ENCODE measurements around the gene ZBTB8OS. TPM values are rescaled to one million over a fixed set of nuclear protein-coding genes. Genes with fewer than 3 reads are reported as not detected.
"Not testable (repeated sequence)": the region's sequence is repeated elsewhere in the genome, so short reads cannot be mapped to it uniquely, and the experiment has no call there.

ZBTB8OS gene
- total RNA-seq, 1 experiment from 2014 or later, result 52.5 TPM

GRCh38 chr1:32636914-32637645 is 13.3 kb downstream of the ZBTB8OS start:
- peak; percentile 12 to 36 for DNase-seq
- H3K4me3 Mint-ChIP-seq (ENCODE audit: unreplicated experiment), result no peak overlapping the region
- POLR2A ChIA-PET, result no interaction called here
- H3K9me3 ChIP-seq, result no peaks in the 10 kb centered on the region
- no peaks in the 10 kb centered on the region for H3K4me1 ChIP-seq
- TF ChIP-seq CTCF (IDR thresholded peaks at IDR 0.05; ENCODE audit: insufficient read depth in 1 of 2, low read depth in 1 of 2, low read length in 1 of 2, severe bottlenecking in 1 of 2, unreplicated experiment in 1 of 2), result no peak
- H3K4me3 ChIP-seq (ENCODE audit: low read depth, low read length), result no peak overlapping the region
- no peaks in the 10 kb centered on the region for H3K27me3 ChIP-seq (replicated peaks; ENCODE audit: control insufficient read depth, insufficient read depth, low read length)
- CTCF ChIA-PET, result no interaction called here
- H3K27me3 Mint-ChIP-seq (ENCODE audit: insufficient read depth, unreplicated experiment), result no peaks in the 10 kb centered on the region
- peaks cover 16% of the 10 kb centered on the region for H3K4me1 Mint-ChIP-seq (ENCODE audit: low read depth, unreplicated experiment)
- no peaks in the 10 kb centered on the region for H3K36me3 ChIP-seq (ENCODE audit: control insufficient read depth, insufficient read depth, low read length)
- intact Hi-C loops (cut with micrococcal nuclease; ENCODE audit: unreplicated experiment), result no loop called here
- H3K27ac Mint-ChIP-seq (ENCODE audit: unreplicated experiment), result no peak overlapping the region
- BruUV-seq (replicated peaks), result no TSS peak
- no peaks in the 10 kb centered on the region for H3K9me3 Mint-ChIP-seq (ENCODE audit: unreplicated experiment)
- peaks cover 11% of the 10 kb centered on the region for H3K36me3 Mint-ChIP-seq (ENCODE audit: insufficient read depth, unreplicated experiment)

DNA sequence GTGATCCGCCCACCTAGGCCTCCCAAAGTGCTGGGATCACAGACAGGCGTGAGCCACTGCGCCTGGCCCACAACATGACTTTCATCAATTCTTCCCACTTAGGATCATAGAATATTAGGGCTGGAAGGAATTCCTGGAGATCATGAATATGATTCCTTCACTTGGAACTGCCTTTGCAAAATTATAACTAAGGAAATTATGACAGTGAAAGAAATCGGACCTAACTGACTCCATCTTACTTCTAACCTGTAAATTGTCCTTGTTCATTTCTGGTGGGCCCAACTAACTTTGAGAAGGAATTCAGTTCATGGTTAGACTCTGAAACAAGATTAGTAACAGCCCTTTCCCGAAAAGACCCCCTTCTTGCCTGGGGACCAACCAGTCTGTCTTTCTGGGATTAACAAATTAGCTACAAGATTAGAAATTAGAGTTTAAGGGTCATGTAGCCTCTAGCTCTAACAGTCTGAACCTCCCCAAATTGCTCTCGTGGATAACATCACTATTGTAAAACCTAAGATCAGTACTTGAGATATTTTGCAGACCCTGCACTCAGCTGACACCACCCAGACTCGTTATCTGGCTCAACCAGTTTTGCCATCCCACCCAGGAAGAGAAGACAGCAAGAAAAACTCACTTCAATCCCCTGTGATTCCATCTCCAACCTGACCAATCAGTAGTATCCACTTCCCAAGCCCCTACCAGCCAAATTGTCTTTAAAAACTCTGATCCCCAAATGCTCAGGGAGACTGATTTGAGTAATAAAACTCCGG is 14.7 kb downstream of the ZBTB8OS start:
- ChIA-PET CTCF (no interaction called here), POLR2A (no interaction called here)
- no peak for TF ChIP-seq CTCF (IDR thresholded peaks at IDR 0.05; ENCODE audit: insufficient read depth in 1 of 2, low read depth in 1 of 2, low read length in 1 of 2, severe bottlenecking in 1 of 2, unreplicated experiment in 1 of 2)
- Histone ChIP-seq H3K4me1 (no peaks in the 10 kb centered on the region), H3K36me3 (ENCODE audit: control insufficient read depth, insufficient read depth, low read length) (no peaks in the 10 kb centered on the region), H3K4me3 (ENCODE audit: low read depth, low read length) (no peak overlapping the region), H3K9me3 (no peaks in the 10 kb centered on the region), H3K27me3 (replicated peaks; ENCODE audit: control insufficient read depth, insufficient read depth, low read length) (no peaks in the 10 kb centered on the region)
- Mint-ChIP-seq H3K36me3 (ENCODE audit: insufficient read depth, unreplicated experiment) (peaks cover 11% of the 10 kb centered on the region), H3K4me3 (ENCODE audit: unreplicated experiment) (no peak overlapping the region), H3K9me3 (ENCODE audit: unreplicated experiment) (no peaks in the 10 kb centered on the region), H3K27me3 (ENCODE audit: insufficient read depth, unreplicated experiment) (no peaks in the 10 kb centered on the region), H3K27ac (ENCODE audit: unreplicated experiment) (no peak overlapping the region), H3K4me1 (ENCODE audit: low read depth, unreplicated experiment) (peaks cover 16% of the 10 kb centered on the region)
- no TSS peak for BruUV-seq (replicated peaks)
- intact Hi-C loops (cut with micrococcal nuclease; ENCODE audit: unreplicated experiment), result no loop called here
- DNase-seq, result no peak

GRCh38 chr1:32632829-32633228 is 17.5 kb downstream of the ZBTB8OS start:
- no peak overlapping the region for H3K4me3 ChIP-seq (ENCODE audit: low read depth, low read length)
- no peaks in the 10 kb centered on the region for H3K9me3 ChIP-seq
- H3K27me3 ChIP-seq (replicated peaks; ENCODE audit: control insufficient read depth, insufficient read depth, low read length), result no peaks in the 10 kb centered on the region
- peaks cover 16% of the 10 kb centered on the region for H3K36me3 Mint-ChIP-seq (ENCODE audit: insufficient read depth, unreplicated experiment)
- H3K36me3 ChIP-seq (ENCODE audit: control insufficient read depth, insufficient read depth, low read length), result no peaks in the 10 kb centered on the region
- H3K27me3 Mint-ChIP-seq (ENCODE audit: insufficient read depth, unreplicated experiment), result no peaks in the 10 kb centered on the region
- TF ChIP-seq CTCF (IDR thresholded peaks at IDR 0.05; ENCODE audit: insufficient read depth in 1 of 2, low read depth in 1 of 2, low read length in 1 of 2, severe bottlenecking in 1 of 2, unreplicated experiment in 1 of 2), result no peak
- no peak overlapping the region for H3K27ac Mint-ChIP-seq (ENCODE audit: unreplicated experiment)
- intact Hi-C loops (cut with micrococcal nuclease; ENCODE audit: unreplicated experiment), result no loop called here
- H3K4me1 Mint-ChIP-seq (ENCODE audit: low read depth, unreplicated experiment), result peaks cover 16% of the 10 kb centered on the region
- H3K9me3 Mint-ChIP-seq (ENCODE audit: unreplicated experiment), result no peaks in the 10 kb centered on the region
- DNase-seq, result no peak
- BruUV-seq (replicated peaks), result no TSS peak
- no peak overlapping the region for H3K4me3 Mint-ChIP-seq (ENCODE audit: unreplicated experiment)
- no peaks in the 10 kb centered on the region for H3K4me1 ChIP-seq
- POLR2A ChIA-PET, result no interaction called here
- CTCF ChIA-PET, result no interaction called here

GRCh38 chr1:32630173-32630572 is 20.2 kb downstream of the ZBTB8OS start:
- H3K27me3 Mint-ChIP-seq (ENCODE audit: insufficient read depth, unreplicated experiment); H3K9me3 ChIP-seq; H3K9me3 Mint-ChIP-seq (ENCODE audit: unreplicated experiment); DNase-seq; intact Hi-C loops (cut with micrococcal nuclease; ENCODE audit: unreplicated experiment); H3K4me1 ChIP-seq; BruUV-seq (replicated peaks); H3K36me3 ChIP-seq (ENCODE audit: control insufficient read depth, insufficient read depth, low read length); H3K4me3 Mint-ChIP-seq (ENCODE audit: unreplicated experiment); H3K27me3 ChIP-seq (replicated peaks; ENCODE audit: control insufficient read depth, insufficient read depth, low read length); H3K4me3 ChIP-seq (ENCODE audit: low read depth, low read length); CTCF ChIA-PET; H3K27ac Mint-ChIP-seq (ENCODE audit: unreplicated experiment); POLR2A ChIA-PET; H3K4me1 Mint-ChIP-seq (ENCODE audit: low read depth, unreplicated experiment): not testable (repeated sequence)
- H3K36me3 Mint-ChIP-seq (ENCODE audit: insufficient read depth, unreplicated experiment), result peaks cover 19% of the 10 kb centered on the region

All from Caco-2 (cell line).